PC-9 (cell line): Measurements from ENCODE around the gene HOXD10.

Experiments
- CTCF ChIP-seq: fragments of 200-600 bp; sonication (generic); conservative IDR thresholded peaks from 2 replicates; pipeline ENCODE4 v1.6.1; 2017; ENCODE audit warnings: mixed run types, antibody characterized with exemption, mild to moderate bottlenecking, moderate library complexity
- EZH2 ChIP-seq: fragments of 200-600 bp; sonication (generic); IDR thresholded peaks from 2 replicates; pipeline ENCODE4 v1.8.0; 2017; ENCODE audit warnings: antibody characterized with exemption, low read depth

- no peak for TF ChIP-seq CTCF
- TF ChIP-seq EZH2: no peak
Observed at GRCh38 chr2:176081837-176082524, 34.6 kb upstream of the HOXD10 start.
